HepG2 (cell line): ENCODE data around the gene USP25. TPM values are rescaled to one million over a fixed set of nuclear protein-coding genes. Genes with fewer than 3 reads are reported as not detected.

ENCODE experiments used
- ATAC-seq: fragments of 200-7000 bp; cut with Tn5 transposase; 3 replicates; pipeline ENCODE4 v1.9.1; 2020; ENCODE audit warnings: mild to moderate bottlenecking, moderate library complexity
- BruUV-seq: library from RNA; stranded (reverse); fragments of 400-500 nt; replicated peaks from 2 replicates; lab custom pipeline; 2021; lab: Mats Ljungman, UMichigan
- CTCF ChIA-PET: fragments of 300-600 bp; formaldehyde crosslinking; extraction: SDS; loops from one replicate; lab custom pipeline; 2021; ENCODE audit warnings: low total read pairs, inconsistent platforms, low intra/inter-chr PET ratio; lab: Yijun Ruan, JAX
- POLR2A ChIA-PET: fragments of 350-600 bp; sonication (Branson Sonifier 250); formaldehyde crosslinking; loops from one replicate; lab custom pipeline; 2020; ENCODE audit warnings: antibody characterized with exemption, inconsistent platforms; lab: Yijun Ruan, JAX
- DNase-seq: peaks from one replicate; pipeline ENCODE4 v3.0.0-alpha.2; 2015; ENCODE audit warnings: low spot score
- FAIRE-seq: peaks from 3 replicates; lab custom pipeline; 2011; peaks lifted over from hg19 to GRCh38; lab: Jason Lieb, UNC
- H2AFZ ChIP-seq: one replicate; pipeline ENCODE4 v1.6.1; 2011; ENCODE audit warnings: low read length, inconsistent platforms
- H3K27ac ChIP-seq: fragments of 300-600 bp; 3 replicates; pipeline ENCODE4 v1.8.0; 2011; ENCODE audit warnings: mixed run types, mild to moderate bottlenecking, mixed read lengths, low read length, inconsistent platforms; ENCODE audit not compliant: insufficient read depth; ENCODE audit errors: extremely low read length
- H3K27me3 ChIP-seq, 2 experiments: fragments of 200-600 bp in 1 of 2; 2 replicates in 1 of 2; 3 replicates in 1 of 2; pipeline versions ENCODE4 v1.6.0 to v1.8.0; 2011; ENCODE audit warnings: low read length in 2 of 2, mild to moderate bottlenecking in 2 of 2, moderate library complexity in 2 of 2, inconsistent platforms in 1 of 2; ENCODE audit not compliant: insufficient read depth in 2 of 2, control insufficient read depth in 1 of 2
- H3K36me3 ChIP-seq, 2 experiments: fragments of 200-600 bp in 1 of 2; replicated peaks in 1 of 2; 2 replicates in 1 of 2; 3 replicates in 1 of 2; pipeline versions ENCODE4 v1.5.1 to v1.8.0; 2011; ENCODE audit warnings: low read length in 2 of 2, inconsistent platforms in 1 of 2; ENCODE audit not compliant: insufficient read depth in 2 of 2, control insufficient read depth in 1 of 2
- H3K4me1 ChIP-seq: 2 replicates; pipeline ENCODE4 v1.5.1; 2012; ENCODE audit warnings: low read length, inconsistent platforms; ENCODE audit not compliant: insufficient read depth
- H3K4me2 ChIP-seq: 2 replicates; pipeline ENCODE4 v1.6.0; 2011; ENCODE audit warnings: low read depth, low read length, inconsistent platforms
- H3K4me3 ChIP-seq, 3 experiments: fragments of 200-600 bp in 1 of 3; sonication (generic), shearing (Covaris generic) in 1 of 3; replicated peaks in 1 of 3; 2 replicates each; pipeline ENCODE4 v1.5.1; 2011 to 2016; ENCODE audit warnings: low read length in 3 of 3, inconsistent platforms in 2 of 3, low read depth in 2 of 3, mild to moderate bottlenecking in 2 of 3, control low read depth in 1 of 3, mixed read lengths in 1 of 3; ENCODE audit not compliant: insufficient read depth in 1 of 3
- H3K79me2 ChIP-seq: one replicate; pipeline ENCODE4 v1.6.1; 2011; ENCODE audit warnings: low read length, inconsistent platforms; ENCODE audit not compliant: insufficient read depth
- H3K9ac ChIP-seq: 2 replicates; pipeline ENCODE4 v1.6.0; 2011; ENCODE audit warnings: mild to moderate bottlenecking, low read depth, low read length, inconsistent platforms; ENCODE audit not compliant: insufficient read depth
- H3K9me3 ChIP-seq: 2 replicates; pipeline ENCODE4 v1.5.1; 2012; ENCODE audit warnings: mild to moderate bottlenecking, low read length
- H4K20me1 ChIP-seq: 2 replicates; pipeline ENCODE4 v1.6.0; 2011; ENCODE audit warnings: inconsistent platforms, mild to moderate bottlenecking, low read length, moderate library complexity; ENCODE audit not compliant: insufficient read depth
- HDAC1 ChIP-seq: sonication (generic); formaldehyde crosslinking; IDR thresholded peaks from 2 replicates; pipeline ENCODE4 v1.5.1; 2020; ENCODE audit warnings: mild to moderate bottlenecking, missing genetic modification reagents
- SKIL ChIP-seq: sonication (generic); formaldehyde crosslinking; IDR thresholded peaks from 2 replicates; pipeline ENCODE4 v1.8.0; 2022; ENCODE audit warnings: missing genetic modification reagents, mild to moderate bottlenecking, moderate library complexity, borderline replicate concordance
- ZNF724P ChIP-seq: sonication (generic); formaldehyde crosslinking; IDR thresholded peaks from 2 replicates; pipeline ENCODE4 v1.8.0; 2022; ENCODE audit warnings: missing genetic modification reagents, borderline replicate concordance
- WGBS: methylation state at CpG from one replicate; pipeline ENCODE4 v1.1.6; 2017; ENCODE audit warnings: low lambda C conversion rate; 5-methylcytosine and 5-hydroxymethylcytosine counted together
- in situ Hi-C: cut with HindIII; loops from 2 replicates; pipeline ENCODE4 v1.10.0; 2017; ENCODE audit warnings: low pct_unique_long_range_greater_than_20kb; ENCODE audit not compliant: extremely low pct_ligation_motif_present
- intact Hi-C: fragments of 100-400 bp; cut with micrococcal nuclease; formaldehyde crosslinking; loops from one replicate; pipeline ENCODE4 v1.10.0; 2022; ENCODE audit not compliant: unreplicated experiment
- polyA plus RNA-seq, 8 experiments: library from polyadenylated mRNA; depleted of rRNA in 3 of 8; stranded (reverse) in 7 of 8; unstranded in 1 of 8; fragments of >200 nt; fragmentation: Illumina TruSeq in 4 of 8; extraction: Trizol in 4 of 8; gene quantifications; 2 replicates each; pipeline versions ENCODE4 v1.2.1 to v1.2.3, GENCODE V29; 2011 to 2016; ENCODE audit warnings: low read depth in 4 of 8, missing spikeins in 1 of 8, mixed read lengths in 1 of 8; ENCODE audit not compliant: insufficient read depth in 1 of 8
- total RNA-seq, 5 experiments: library from RNA; depleted of rRNA; stranded (reverse); fragments of >200 nt; fragmentation: Illumina TruSeq; extraction: Trizol; gene quantifications; 2 replicates each; pipeline ENCODE4 v1.2.3, GENCODE V29; 2016; ENCODE audit warnings: low read depth in 1 of 5

The USP25 gene
- total and polyA plus RNA-seq, 2 of the 13 experiments (the other 11 are each of a cell fraction or from before 2014, with no cell fraction given) = 12.4 to 26.3 TPM

DNA sequence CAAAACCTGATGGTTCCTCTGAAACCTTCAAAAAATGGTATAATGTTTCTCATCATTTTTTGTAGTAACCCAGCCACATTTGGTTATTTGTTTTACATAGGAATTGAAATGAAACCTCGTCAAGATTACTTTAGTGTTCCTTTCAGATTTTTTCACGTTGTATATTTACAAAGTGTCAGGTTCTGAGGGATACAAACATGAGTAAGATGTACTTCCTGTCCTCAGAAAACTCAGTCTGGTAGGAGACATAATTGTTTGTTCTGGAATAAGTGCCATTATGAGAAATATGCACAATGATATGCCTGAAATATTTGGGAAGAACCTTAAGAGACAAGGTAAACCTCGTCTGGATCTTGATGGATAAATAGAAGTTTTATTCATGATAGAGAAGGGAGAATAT, 145.5 kb downstream of the USP25 start:
- H3K9ac ChIP-seq = no peak overlapping the region
- no peaks in the 10 kb centered on the region for H3K27me3 ChIP-seq
- H3K4me2 ChIP-seq = no peak overlapping the region
- BruUV-seq = no TSS peak
- no peaks in the 10 kb centered on the region for H3K4me1 ChIP-seq
- in situ Hi-C loops (loop anchor here (25.0 kb wide), 1 partner anchor 462 kb away; no protein-coding TSS in a partner anchor), intact Hi-C loops (no loop called here)
- peaks cover 0 to 22% of the 10 kb centered on the region in 2 experiments; a peak in 2 of 5 replicates for H3K36me3 ChIP-seq
- FAIRE-seq (no peak), DNase-seq (no peak), ATAC-seq (no peak)
- TF ChIP-seq SKIL (CRISPR knock-in tag) = no peak
- no peaks in the 10 kb centered on the region for H3K79me2 ChIP-seq
- no peaks in the 10 kb centered on the region for H3K9me3 ChIP-seq
- H3K4me3 ChIP-seq = no peak overlapping the region
- H4K20me1 ChIP-seq = no peaks in the 10 kb centered on the region
- ChIA-PET CTCF (no interaction called here), POLR2A (no interaction called here)
- 90% methylated on average over 3 of the region's 3 CpGs for WGBS
- H2AFZ ChIP-seq = no peak overlapping the region
- H3K27ac ChIP-seq = no peak overlapping the region

- Histone ChIP-seq H3K9ac (no peak overlapping the region), H4K20me1 (no peaks in the 10 kb centered on the region), H3K9me3 (no peaks in the 10 kb centered on the region), H3K27me3 (no peaks in the 10 kb centered on the region), H3K36me3 (no peaks in the 10 kb centered on the region), H3K79me2 (no peaks in the 10 kb centered on the region), H3K4me2 (no peak overlapping the region), H3K4me1 (no peaks in the 10 kb centered on the region), H2AFZ (no peak overlapping the region), H3K27ac (no peak overlapping the region), H3K4me3 (no peak overlapping the region)
- FAIRE-seq (no peak), ATAC-seq (peak; percentile 31; the same call in 1 of the 3 replicates), DNase-seq (no peak)
- intact Hi-C loops = loop anchor here (2.0 kb wide), 1 partner anchor 437 kb away; no protein-coding TSS in a partner anchor
- POLR2A ChIA-PET = no interaction called here
- no TSS peak for BruUV-seq
- 30% methylated on average over 4 of the region's 4 CpGs for WGBS
- TF ChIP-seq HDAC1 (CRISPR knock-in tag) (no peak), ZNF724P (no peak)
- CTCF ChIA-PET = interaction anchor here (1.8 kb wide), 1 partner anchor 436 kb away, joined by 8 read pairs; no protein-coding TSS in a partner anchor
- in situ Hi-C loops = loop anchor here (25.0 kb wide), 1 partner anchor 443 kb away; no protein-coding TSS in a partner anchor
Observed at GRCh38 chr21:15893902-15894301, 164.1 kb downstream of the USP25 start.
